ENCODE measurements around the gene MOGAT1. TPM values are rescaled to one million over a fixed set of nuclear protein-coding genes. Genes with fewer than 3 reads are reported as not detected.

MOGAT1 gene
- total and polyA plus RNA-seq, 2 of the 4 experiments (the other 2 are of a cell fraction) = not detected

- no peak overlapping the region for H2AK9ac ChIP-seq (replicated peaks; ENCODE audit: low read depth, low read length, poor library complexity)
- in situ Hi-C loops (cut with MboI; ENCODE audit: low sequenced_read_pairs) (no loop called here), dilution Hi-C loops (cut with HindIII; ENCODE audit: low sequenced_read_pairs, unreplicated experiment) (no loop called here), intact Hi-C loops (cut with micrococcal nuclease) (no loop called here)
- WGBS, 2 experiments (ENCODE audit: extremely low coverage in 2 of 2, insufficient read length in 1 of 2) = no CpG with 5 or more reads among the region's 5 CpGs
- TF ChIP-seq MAZ (IDR thresholded peaks at IDR 0.05; ENCODE audit: borderline replicate concordance, low read depth, low read length) (no peak), RAD21 (IDR thresholded peaks at IDR 0.05; ENCODE audit: low read length) (no peak), POLR2A (IDR thresholded peaks at IDR 0.05; ENCODE audit: low read depth, low read length) (no peak), SMC3 (IDR thresholded peaks at IDR 0.05; ENCODE audit: low read depth, low read length) (no peak), CHD1 (IDR thresholded peaks at IDR 0.05; ENCODE audit: low read depth, low read length) (no peak), CEBPB (IDR thresholded peaks at IDR 0.05; ENCODE audit: low read depth, low read length) (no peak), FOS (IDR thresholded peaks at IDR 0.05; ENCODE audit: low read depth, low read length) (no peak), ELK1 (IDR thresholded peaks at IDR 0.05; ENCODE audit: borderline replicate concordance, low read depth, low read length) (no peak), USF2 (IDR thresholded peaks at IDR 0.05; ENCODE audit: low read depth, low read length) (no peak)
- BruUV-seq (replicated peaks) = no TSS peak
- no peak overlapping the region for H2BK120ac ChIP-seq (ENCODE audit: low read depth, low read length)
- no peak overlapping the region for H4K8ac ChIP-seq (ENCODE audit: low read depth in 2 of 2, low read length in 2 of 2)
- no peaks in the 10 kb centered on the region for H3K4me1 ChIP-seq (ENCODE audit: control insufficient read depth, insufficient read depth, low read length)
- POLR2A ChIA-PET (ENCODE audit: unreplicated experiment) = no interaction called here
- no peak overlapping the region for H4K91ac ChIP-seq (ENCODE audit: insufficient read depth, low read depth, low read length)
- H2BK15ac ChIP-seq (ENCODE audit: low read depth, low read length) = no peak overlapping the region
- DNase-seq = no peak
- H2BK20ac ChIP-seq (ENCODE audit: low read depth, low read length) = no peak overlapping the region
- H3K56ac ChIP-seq (ENCODE audit: extremely low read depth, insufficient read depth, low read length) = no peak overlapping the region
- no peak overlapping the region for H3K18ac ChIP-seq (ENCODE audit: low read depth, low read length)
- CTCF ChIA-PET = no interaction called here
- H3K27me3 ChIP-seq (ENCODE audit: control insufficient read depth, insufficient read depth, low read length) = no peaks in the 10 kb centered on the region
- H4K20me1 ChIP-seq (ENCODE audit: insufficient read depth, low read length) = no peaks in the 10 kb centered on the region
- no peak overlapping the region for H2AK5ac ChIP-seq (ENCODE audit: low read depth, low read length)
- H3K27ac ChIP-seq (ENCODE audit: insufficient read depth, low read length) = no peak overlapping the region
- peaks cover 27% of the 10 kb centered on the region for H3K36me3 ChIP-seq (ENCODE audit: control insufficient read depth, insufficient read depth, low read length)
- H3K9me3 ChIP-seq (ENCODE audit: control insufficient read depth, insufficient read depth, low read length) = no peaks in the 10 kb centered on the region
- no peak overlapping the region for H2BK5ac ChIP-seq (ENCODE audit: low read depth, low read length, poor library complexity, severe bottlenecking)
- no peak overlapping the region for H4K5ac ChIP-seq (ENCODE audit: low read depth, low read length)
- no peak overlapping the region for H2AFZ ChIP-seq (replicated peaks; ENCODE audit: low read length, poor library complexity)
- no peak overlapping the region for H3K4ac ChIP-seq (ENCODE audit: low read depth, low read length)
- no peaks in the 10 kb centered on the region; a peak in 1 of 4 replicates for H3K79me1 ChIP-seq (ENCODE audit: low read depth in 1 of 2, low read length in 2 of 2)
- no peak overlapping the region for H3K4me3 ChIP-seq (ENCODE audit: insufficient read depth, low read depth, low read length)
- H3K23ac ChIP-seq (ENCODE audit: low read depth, low read length) = no peak overlapping the region
- H3K9ac ChIP-seq (ENCODE audit: low read depth, low read length) = no peak overlapping the region
- no peak overlapping the region for H3K4me2 ChIP-seq (ENCODE audit: low read depth, low read length)
- no peak for ATAC-seq (ENCODE audit: low read depth)
- H3K9me1 ChIP-seq (ENCODE audit: insufficient read depth, low read length) = 0 out of 2 replicates have a peak, but pooled peaks cover 3% of the 10 kb centered on the region
- no peak overlapping the region for H3K14ac ChIP-seq (replicated peaks; ENCODE audit: low read depth, low read length)
Measured at GRCh38 chr2:222627764-222628163, 43.7 kb upstream of the MOGAT1 start.
